DMS53 treated with DMSO at 0.1 percent for 48 hours (cell line): ENCODE results near the gene PAAF1.
A peak's percentile ranks its signal among the peaks of the same experiment; 100 is the strongest.

Experiments
- DNase-seq: peaks from one replicate; lab custom pipeline; 2025; ENCODE audit not compliant: unreplicated experiment; lab: John Stamatoyannopoulos, UW

PAAF1 gene

GRCh38 chr11:73944085-73944484 lies 67.3 kb downstream of the PAAF1 start:
- no peak for DNase-seq

DNA sequence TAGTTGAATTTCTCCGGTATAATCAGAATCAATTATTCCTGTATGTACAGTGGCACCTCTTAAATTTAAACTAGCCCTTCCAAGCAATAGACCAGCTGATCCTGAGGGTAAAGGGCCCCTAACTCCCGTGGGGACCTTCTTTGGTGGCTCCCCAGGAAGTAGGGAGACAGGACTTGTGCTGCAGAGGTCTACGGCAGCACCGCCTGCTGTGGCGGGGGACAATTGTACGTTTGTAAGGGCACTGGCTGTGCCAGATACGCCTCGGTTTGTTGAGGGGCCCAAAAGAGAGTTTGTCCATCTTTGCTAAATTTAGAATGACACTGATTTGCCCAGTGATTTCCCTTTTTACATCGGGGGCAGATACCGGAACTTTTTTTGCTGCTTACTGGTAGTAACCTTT lies 68.1 kb downstream of the PAAF1 start:
- no peak for DNase-seq

DNA sequence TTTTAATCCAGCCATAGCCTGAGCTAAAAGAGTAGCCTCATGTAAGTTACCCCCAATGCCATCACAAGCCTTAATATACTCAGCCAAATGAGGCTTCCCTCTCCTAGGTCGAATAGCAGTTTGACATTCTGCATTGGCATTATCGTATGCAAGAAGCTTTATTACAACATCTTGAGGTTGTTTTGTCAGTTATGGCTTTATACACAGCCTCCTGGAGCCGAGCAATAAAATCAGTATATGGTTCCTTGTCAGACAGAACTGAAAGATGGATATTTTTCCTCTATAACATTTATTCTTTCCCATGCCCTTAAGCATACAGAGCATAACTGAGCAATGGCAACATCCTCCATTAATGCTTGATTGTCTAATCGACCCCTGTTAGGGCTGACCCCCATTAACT lies 68.6 kb downstream of the PAAF1 start:
- no peak for DNase-seq

- DNase-seq, result no peak
Observed at GRCh38 chr11:73946798-73947458, 70.1 kb downstream of the PAAF1 start.

DNA sequence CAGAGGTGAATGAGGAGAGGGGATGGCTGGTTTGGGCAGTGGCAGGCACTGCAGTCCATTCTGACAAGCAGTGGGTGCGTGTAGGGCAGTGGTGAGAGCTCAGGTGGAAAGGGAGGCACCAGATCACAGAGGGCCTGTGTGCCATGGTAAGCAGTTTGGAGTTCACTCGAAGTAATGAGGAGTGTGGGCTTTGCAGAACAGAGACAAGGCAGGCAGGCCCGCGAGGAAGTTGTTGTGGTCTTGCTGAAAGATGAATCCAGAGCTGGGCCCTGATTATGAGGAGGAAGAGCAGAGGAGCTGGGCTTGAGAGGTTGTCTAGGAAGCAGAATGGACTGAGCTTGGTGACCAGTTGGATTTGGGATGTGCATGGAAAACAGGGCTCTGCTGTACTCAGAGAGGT lies 72.4 kb downstream of the PAAF1 start:
- no peak for DNase-seq

DNA sequence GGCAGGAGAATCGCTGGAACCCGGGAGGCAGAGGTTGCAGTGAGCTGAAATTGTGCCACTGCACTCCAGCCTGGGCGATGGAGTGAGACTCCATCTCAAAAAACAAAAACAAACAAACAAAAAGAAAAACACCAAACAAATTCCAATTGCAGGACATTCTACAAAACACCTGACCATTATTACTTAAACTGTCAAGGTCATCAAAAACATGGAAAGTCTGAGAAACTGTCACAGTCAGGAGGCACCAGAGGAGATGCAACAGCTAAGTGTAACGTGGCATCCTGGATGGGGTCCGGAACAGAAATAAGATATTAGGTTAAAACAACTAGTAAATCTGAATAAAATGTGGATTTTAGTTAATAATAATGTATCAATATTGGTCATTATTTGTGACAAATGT lies 73.1 kb downstream of the PAAF1 start:
- no peak for DNase-seq

GRCh38 chr11:73950869-73951710 lies 74.3 kb downstream of the PAAF1 start, which contains the start of gene DNAJB13:
Gene DNAJB13, plus strand, starts transcription at chr11:73951026. Its CDS starts 44 bp downstream, at chr11:73951070.
- DNase-seq, result peak; percentile 96

GRCh38 chr11:73951797-73952196 lies 75.0 kb downstream of the PAAF1 start:
- peak; percentile 100 for DNase-seq

- no peak for DNase-seq
Observed at GRCh38 chr11:73956876-73957653, 80.3 kb downstream of the PAAF1 start.

DNA sequence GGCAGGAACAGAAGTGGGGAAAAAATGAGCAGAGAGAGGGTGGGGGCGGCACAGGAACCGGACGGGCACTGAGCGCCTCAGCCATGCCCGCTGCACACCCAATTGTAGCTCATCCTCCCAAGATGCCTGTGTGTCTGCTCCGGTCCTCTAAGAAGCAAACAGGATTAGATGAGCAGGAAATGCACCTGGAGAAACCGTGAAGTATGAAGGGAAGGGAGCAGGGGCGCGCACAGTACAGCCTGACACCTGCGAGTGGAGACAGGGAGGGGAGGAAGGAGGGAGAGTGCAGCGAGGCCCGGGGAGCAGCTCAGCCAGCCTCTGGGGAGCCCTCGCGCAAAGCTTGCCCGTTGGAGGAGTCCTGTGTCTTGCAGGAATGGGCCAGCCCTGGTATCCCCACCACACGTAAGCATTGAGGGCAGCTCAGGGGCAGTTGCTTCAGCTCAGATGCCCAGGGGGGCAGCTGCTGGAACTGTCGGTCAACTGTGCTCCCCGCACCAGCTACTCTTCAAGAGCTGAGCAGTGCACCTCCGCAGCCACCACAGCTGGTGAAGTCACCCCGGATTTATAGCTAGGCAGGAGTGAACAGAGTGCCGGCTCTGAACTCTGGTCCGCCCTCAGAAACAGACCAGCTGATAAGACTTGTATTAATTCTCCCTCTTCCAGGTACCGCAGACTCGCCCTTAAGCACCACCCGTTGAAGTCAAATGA lies 81.0 kb downstream of the PAAF1 start:
- DNase-seq, result no peak

- DNase-seq, result no peak
Observed at GRCh38 chr11:73958521-73959141, 81.8 kb downstream of the PAAF1 start.

- no peak for DNase-seq
Observed at GRCh38 chr11:73961321-73961720, 84.5 kb downstream of the PAAF1 start.

- no peak for DNase-seq
Observed at GRCh38 chr11:73962101-73962705, 85.4 kb downstream of the PAAF1 start.

GRCh38 chr11:73963861-73964260 lies 87.1 kb downstream of the PAAF1 start:
- no peak for DNase-seq

GRCh38 chr11:73965076-73965763 lies 88.4 kb downstream of the PAAF1 start:
- no peak for DNase-seq

DNA sequence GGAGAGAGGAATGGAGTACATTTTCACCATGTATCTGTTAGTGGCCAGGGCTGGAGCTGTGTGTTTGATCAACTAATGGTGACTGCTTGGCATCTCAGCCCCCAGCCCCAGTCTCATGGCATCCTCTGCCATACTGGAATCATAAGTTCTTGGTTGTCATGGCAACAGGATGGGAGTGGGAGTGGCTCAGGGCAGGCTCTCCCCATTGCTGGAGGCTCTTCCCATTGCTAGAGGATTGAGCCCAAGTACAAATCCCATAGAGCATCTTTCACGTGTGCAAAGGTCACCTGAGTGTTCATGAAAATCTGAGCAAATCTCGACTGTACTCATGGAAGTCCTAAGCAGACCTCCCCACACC lies 88.9 kb downstream of the PAAF1 start:
- no peak for DNase-seq

- no peak for DNase-seq
Observed at GRCh38 chr11:73968356-73968966, 91.7 kb downstream of the PAAF1 start.

- no peak for DNase-seq
Observed at GRCh38 chr11:73969091-73969490, 92.3 kb downstream of the PAAF1 start.
